EL (cell line): Measurements from ENCODE around the gene SCN2B.

Experiments used
- DNase-seq: peaks from one replicate; pipeline ENCODE4 v3.0.0-alpha.2; 2016

Gene SCN2B

GRCh38 chr11:118175993-118176777 is at the start of gene SCN2B:
TSS of gene SCN2B (minus strand) at chr11:118176639. CDS start at chr11:118176431, 208 bp downstream.
- no peak for DNase-seq

GRCh38 chr11:118224511-118225188 is 48.2 kb upstream of the SCN2B start, which contains the start of gene JAML:
TSS of gene JAML (minus strand) at chr11:118225011. CDS start at chr11:118214866, 10,145 bp downstream.
- DNase-seq = no peak

GRCh38 chr11:118223992-118224391 is 47.6 kb upstream of the SCN2B start:
- no peak for DNase-seq

GRCh38 chr11:118223570-118223969 is 47.1 kb upstream of the SCN2B start:
- DNase-seq = no peak

- no peak for DNase-seq
Observed at GRCh38 chr11:118222437-118222836, 46.0 kb upstream of the SCN2B start.

- DNase-seq = no peak
Observed at GRCh38 chr11:118221419-118221818, 45.0 kb upstream of the SCN2B start.

- no peak for DNase-seq
Observed at GRCh38 chr11:118219732-118220131, 43.3 kb upstream of the SCN2B start.

GRCh38 chr11:118219244-118219643 is 42.8 kb upstream of the SCN2B start:
- DNase-seq = no peak

- DNase-seq = no peak
Observed at GRCh38 chr11:118217575-118217974, 41.1 kb upstream of the SCN2B start.

- no peak for DNase-seq
Observed at GRCh38 chr11:118216621-118217481, 40.4 kb upstream of the SCN2B start.

GRCh38 chr11:118215765-118216164 is 39.3 kb upstream of the SCN2B start:
- DNase-seq = no peak

GRCh38 chr11:118215262-118215661 is 38.8 kb upstream of the SCN2B start:
- no peak for DNase-seq

- DNase-seq = no peak
Observed at GRCh38 chr11:118214210-118214914, 37.9 kb upstream of the SCN2B start.

- no peak for DNase-seq
Observed at GRCh38 chr11:118213781-118214180, 37.3 kb upstream of the SCN2B start.

- DNase-seq = no peak
Observed at GRCh38 chr11:118213201-118213600, 36.8 kb upstream of the SCN2B start.

GRCh38 chr11:118212781-118213191 is 36.3 kb upstream of the SCN2B start:
- no peak for DNase-seq

GRCh38 chr11:118212131-118212725 is 35.8 kb upstream of the SCN2B start:
- no peak for DNase-seq

- peak; percentile 19 for DNase-seq
Observed at GRCh38 chr11:118211006-118211405, 34.6 kb upstream of the SCN2B start.

GRCh38 chr11:118210323-118210722 is 33.9 kb upstream of the SCN2B start:
- no peak for DNase-seq

- DNase-seq = no peak
Observed at GRCh38 chr11:118209033-118209432, 32.6 kb upstream of the SCN2B start.

- DNase-seq = no peak
Observed at GRCh38 chr11:118207079-118207478, 30.6 kb upstream of the SCN2B start.

GRCh38 chr11:118206391-118207031 is 30.1 kb upstream of the SCN2B start:
- DNase-seq = no peak
